DND-41 (cell line): ENCODE measurements around the gene AUTS2.

ENCODE experiments used
- ATAC-seq: fragments of 200-7000 bp; cut with Tn5 transposase; 3 replicates; pipeline ENCODE4 v1.9.1; 2021; ENCODE audit warnings: low read depth; ENCODE audit not compliant: insufficient read depth
- DNase-seq: peaks from one replicate; pipeline ENCODE4 v3.0.0-alpha.2; 2020
- H2AFZ ChIP-seq: 2 replicates; pipeline ENCODE4 v1.6.0; 2012; ENCODE audit warnings: low read depth, low read length
- H3K27ac ChIP-seq: 2 replicates; pipeline ENCODE4 v1.5.1; 2012; ENCODE audit warnings: low read length, inconsistent platforms
- H3K27me3 ChIP-seq: fragments of 200-600 bp; sonication (generic); 2 replicates; pipeline ENCODE4 v1.6.0; 2012; ENCODE audit warnings: low read length, mild to moderate bottlenecking, inconsistent platforms; ENCODE audit not compliant: insufficient read depth, poor library complexity
- H3K36me3 ChIP-seq: 2 replicates; pipeline ENCODE4 v1.5.1; 2012; ENCODE audit warnings: low read length, inconsistent platforms; ENCODE audit not compliant: insufficient read depth
- H3K4me1 ChIP-seq: 2 replicates; pipeline ENCODE4 v1.5.1; 2012; ENCODE audit warnings: mild to moderate bottlenecking, low read length; ENCODE audit not compliant: insufficient read depth
- H3K4me2 ChIP-seq: 2 replicates; pipeline ENCODE4 v1.6.0; 2012; ENCODE audit warnings: mild to moderate bottlenecking, moderate library complexity, low read length, inconsistent platforms; ENCODE audit not compliant: insufficient read depth
- H3K4me3 ChIP-seq, 2 experiments: fragments of 200-600 bp in 1 of 2; shearing (Covaris generic) in 1 of 2; 2 replicates each; pipeline ENCODE4 v1.5.1; 2012 to 2016; ENCODE audit warnings: inconsistent platforms in 2 of 2, low read length in 2 of 2, mild to moderate bottlenecking in 2 of 2, low read depth in 1 of 2, moderate library complexity in 1 of 2
- H3K79me2 ChIP-seq: 2 replicates; pipeline ENCODE4 v1.6.0; 2012; ENCODE audit warnings: low read length, inconsistent platforms; ENCODE audit not compliant: insufficient read depth
- H3K9ac ChIP-seq: 2 replicates; pipeline ENCODE4 v1.6.0; 2012; ENCODE audit warnings: low read depth, mild to moderate bottlenecking, inconsistent platforms, low read length, moderate library complexity
- H3K9me3 ChIP-seq: 2 replicates; pipeline ENCODE4 v1.5.1; 2012; ENCODE audit warnings: low read length, moderate library complexity, mild to moderate bottlenecking, inconsistent platforms; ENCODE audit not compliant: insufficient read depth, severe bottlenecking
- H4K20me1 ChIP-seq: 2 replicates; pipeline ENCODE4 v1.6.0; 2012; ENCODE audit warnings: low read length; ENCODE audit not compliant: insufficient read depth
- EZH2 ChIP-seq: IDR thresholded peaks from 3 replicates; pipeline ENCODE4 v1.6.1; 2012; ENCODE audit warnings: borderline replicate concordance, low read depth, mild to moderate bottlenecking, moderate library complexity, low read length, inconsistent platforms; ENCODE audit not compliant: severe bottlenecking
- TF ChIP-seq, protein P1 (sequence below): IDR thresholded peaks from 2 replicates; pipeline ENCODE4 v1.5.1; 2012; ENCODE audit warnings: borderline replicate concordance, low read length, moderate library complexity, mild to moderate bottlenecking; ENCODE audit not compliant: poor library complexity, severe bottlenecking; ENCODE audit errors: extremely low read depth

The AUTS2 gene

GRCh38 chr7:69927461-69927860 lies 329.2 kb downstream of the AUTS2 start:
- H3K4me1 ChIP-seq: peaks cover 9% of the 10 kb centered on the region
- TF ChIP-seq EZH2: no peak
- TF ChIP-seq, protein P1, sequence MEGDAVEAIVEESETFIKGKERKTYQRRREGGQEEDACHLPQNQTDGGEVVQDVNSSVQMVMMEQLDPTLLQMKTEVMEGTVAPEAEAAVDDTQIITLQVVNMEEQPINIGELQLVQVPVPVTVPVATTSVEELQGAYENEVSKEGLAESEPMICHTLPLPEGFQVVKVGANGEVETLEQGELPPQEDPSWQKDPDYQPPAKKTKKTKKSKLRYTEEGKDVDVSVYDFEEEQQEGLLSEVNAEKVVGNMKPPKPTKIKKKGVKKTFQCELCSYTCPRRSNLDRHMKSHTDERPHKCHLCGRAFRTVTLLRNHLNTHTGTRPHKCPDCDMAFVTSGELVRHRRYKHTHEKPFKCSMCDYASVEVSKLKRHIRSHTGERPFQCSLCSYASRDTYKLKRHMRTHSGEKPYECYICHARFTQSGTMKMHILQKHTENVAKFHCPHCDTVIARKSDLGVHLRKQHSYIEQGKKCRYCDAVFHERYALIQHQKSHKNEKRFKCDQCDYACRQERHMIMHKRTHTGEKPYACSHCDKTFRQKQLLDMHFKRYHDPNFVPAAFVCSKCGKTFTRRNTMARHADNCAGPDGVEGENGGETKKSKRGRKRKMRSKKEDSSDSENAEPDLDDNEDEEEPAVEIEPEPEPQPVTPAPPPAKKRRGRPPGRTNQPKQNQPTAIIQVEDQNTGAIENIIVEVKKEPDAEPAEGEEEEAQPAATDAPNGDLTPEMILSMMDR: no peak
- H3K36me3 ChIP-seq: peaks cover 7% of the 10 kb centered on the region
- DNase-seq (no peak), ATAC-seq (no peak)
- H3K9me3 ChIP-seq: peaks cover 9% of the 10 kb centered on the region
- no peaks in the 10 kb centered on the region for H3K27me3 ChIP-seq
- peaks cover 4% of the 10 kb centered on the region; the same call in 1 of the 2 replicates for H3K79me2 ChIP-seq
- no peak overlapping the region for H3K27ac ChIP-seq
- no peak overlapping the region for H3K9ac ChIP-seq
- H2AFZ ChIP-seq: no peak overlapping the region
- no peak overlapping the region for H3K4me2 ChIP-seq
- no peaks in the 10 kb centered on the region for H4K20me1 ChIP-seq
- H3K4me3 ChIP-seq: no peak overlapping the region

DNA sequence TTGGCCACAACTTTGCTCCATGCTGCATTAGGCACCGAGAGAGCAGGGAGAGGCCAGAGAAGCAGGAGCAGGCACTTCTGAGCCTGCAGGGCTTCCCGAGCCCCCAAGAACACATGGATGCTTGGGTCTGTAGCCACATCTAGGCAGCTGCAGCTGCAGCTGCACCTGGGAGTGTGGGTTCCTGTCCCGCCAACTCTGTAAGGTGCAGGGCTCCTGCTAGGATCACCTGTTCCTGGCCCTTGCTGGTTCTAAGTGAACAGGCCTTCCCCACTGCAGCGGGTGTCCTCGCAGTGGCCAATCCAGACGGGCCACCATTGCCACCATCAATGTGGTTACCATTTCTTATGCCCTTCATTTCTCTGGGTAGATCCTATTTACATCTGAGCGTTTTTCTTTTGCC lies 330.3 kb downstream of the AUTS2 start:
- peaks cover 6% of the 10 kb centered on the region; the same call in 1 of the 2 replicates for H3K79me2 ChIP-seq
- no peak overlapping the region for H3K4me2 ChIP-seq
- H3K9me3 ChIP-seq: peaks cover 9% of the 10 kb centered on the region
- no peaks in the 10 kb centered on the region for H4K20me1 ChIP-seq
- no peak overlapping the region; the same call in 1 of the 2 replicates for H3K27ac ChIP-seq
- TF ChIP-seq EZH2: no peak
- TF ChIP-seq, protein P1: no peak
- H3K9ac ChIP-seq: no peak overlapping the region
- peaks cover 7% of the 10 kb centered on the region for H3K36me3 ChIP-seq
- H3K27me3 ChIP-seq: no peaks in the 10 kb centered on the region
- ATAC-seq (peak; percentile 69), DNase-seq (peak; percentile 41)
- H2AFZ ChIP-seq: no peak overlapping the region
- no peak overlapping the region for H3K4me3 ChIP-seq
- H3K4me1 ChIP-seq: peaks cover 9% of the 10 kb centered on the region

- Histone ChIP-seq H3K4me2 (no peak overlapping the region), H4K20me1 (no peaks in the 10 kb centered on the region; the same call in 1 of the 2 replicates), H3K9me3 (peaks cover 9% of the 10 kb centered on the region), H3K27ac (no peak overlapping the region), H3K9ac (no peak overlapping the region), H3K4me3 (no peak overlapping the region), H3K4me1 (peaks cover 9% of the 10 kb centered on the region), H3K27me3 (no peaks in the 10 kb centered on the region), H3K36me3 (peaks cover 7% of the 10 kb centered on the region), H2AFZ (no peak overlapping the region), H3K79me2 (peaks cover 6% of the 10 kb centered on the region; the same call in 1 of the 2 replicates)
- no peak for DNase-seq
- ATAC-seq: no peak
- TF ChIP-seq, protein P1: no peak
- TF ChIP-seq EZH2: no peak
Measured at GRCh38 chr7:69929622-69930021, 331.3 kb downstream of the AUTS2 start.

DNA sequence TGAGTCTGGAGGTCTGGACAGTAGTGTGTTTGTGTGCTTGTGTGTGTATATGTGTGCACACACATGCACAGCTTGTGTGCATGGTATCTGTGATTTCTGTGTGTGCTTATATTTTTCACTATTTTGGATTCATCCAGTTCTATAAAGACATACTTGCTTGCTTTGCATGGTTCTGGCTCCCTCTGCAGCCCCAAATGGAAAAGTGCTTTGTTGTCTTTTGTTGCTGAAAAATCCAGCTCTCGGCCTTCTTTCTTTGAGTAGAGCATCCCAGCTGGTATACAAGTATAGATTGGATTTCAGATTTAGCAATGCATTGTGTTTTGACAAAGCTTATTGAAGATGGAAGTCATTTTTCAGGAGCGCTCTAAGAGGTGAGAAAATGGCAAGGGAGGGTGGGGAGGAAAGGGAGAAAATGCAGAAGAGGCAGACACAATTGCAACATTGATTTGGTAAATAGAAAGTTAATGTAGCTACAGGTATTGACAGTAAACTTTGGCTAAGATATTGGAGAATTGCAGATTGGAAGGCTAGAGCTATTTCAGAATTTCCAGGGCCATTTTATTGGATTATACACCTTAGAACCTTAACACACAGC lies 333.9 kb downstream of the AUTS2 start:
- no peak overlapping the region for H3K9ac ChIP-seq
- ATAC-seq (peak; percentile 81), DNase-seq (peak; percentile 38)
- no peak for TF ChIP-seq EZH2
- TF ChIP-seq, protein P1: peak; percentile 75
- H3K4me1 ChIP-seq: peaks cover 9% of the 10 kb centered on the region
- H3K79me2 ChIP-seq: peaks cover 6% of the 10 kb centered on the region; the same call in 1 of the 2 replicates
- no peak overlapping the region for H3K27ac ChIP-seq
- no peak overlapping the region for H3K4me2 ChIP-seq
- H3K27me3 ChIP-seq: no peaks in the 10 kb centered on the region
- H4K20me1 ChIP-seq: no peaks in the 10 kb centered on the region; the same call in 1 of the 2 replicates
- H3K9me3 ChIP-seq: peaks cover 9% of the 10 kb centered on the region
- no peak overlapping the region for H3K4me3 ChIP-seq
- peaks cover 7% of the 10 kb centered on the region for H3K36me3 ChIP-seq
- H2AFZ ChIP-seq: no peak overlapping the region
